Rectal smooth muscle tissue (tissue), 1 donor: ENCODE measurements around the gene ZEB2.
A peak's percentile ranks its signal among the peaks of the same experiment; 100 is the strongest.

Experiments used
- H3K27ac ChIP-seq: one replicate; pipeline ENCODE4 v1.7.0; 2013; ENCODE audit warnings: low read depth, low read length, inconsistent platforms
- H3K27me3 ChIP-seq: one replicate; pipeline ENCODE4 v1.7.0; 2013; ENCODE audit warnings: low read length; ENCODE audit not compliant: control insufficient read depth, insufficient read depth
- H3K36me3 ChIP-seq: one replicate; pipeline ENCODE4 v1.7.0; 2013; ENCODE audit warnings: low read length; ENCODE audit not compliant: control insufficient read depth, insufficient read depth
- H3K4me1 ChIP-seq: one replicate; pipeline ENCODE4 v1.7.0; 2013; ENCODE audit warnings: low read length; ENCODE audit not compliant: control insufficient read depth, insufficient read depth
- H3K4me3 ChIP-seq: one replicate; pipeline ENCODE4 v1.7.0; 2013; ENCODE audit warnings: low read length
- H3K9ac ChIP-seq: one replicate; pipeline ENCODE4 v1.7.0; 2013; ENCODE audit warnings: low read length

The ZEB2 gene

GRCh38 chr2:144519934-144520731 is at the start of gene ZEB2:
TSS of gene ZEB2 (minus strand) at chr2:144520119. CDS start at chr2:144517350, 2,769 bp downstream.
- peak within 1 kb of the TSS; percentile 84 for H3K27ac ChIP-seq
- peak within 1 kb of the TSS; percentile 67 for H3K4me3 ChIP-seq
- H3K36me3 ChIP-seq = no peaks in the 10 kb centered on the region
- peaks cover 4% of the 10 kb centered on the region for H3K27me3 ChIP-seq
- no peaks in the 10 kb centered on the region for H3K4me1 ChIP-seq
- H3K9ac ChIP-seq = peak within 1 kb of the TSS; percentile 51

GRCh38 chr2:144567745-144568144 is 47.8 kb upstream of the ZEB2 start:
- no peak overlapping the region for H3K9ac ChIP-seq
- H3K4me1 ChIP-seq = no peaks in the 10 kb centered on the region
- no peak overlapping the region for H3K4me3 ChIP-seq
- no peaks in the 10 kb centered on the region for H3K27me3 ChIP-seq
- H3K36me3 ChIP-seq = no peaks in the 10 kb centered on the region
- H3K27ac ChIP-seq = no peak overlapping the region

GRCh38 chr2:144566448-144566847 is 46.5 kb upstream of the ZEB2 start:
- Histone ChIP-seq H3K4me3 (no peak overlapping the region), H3K36me3 (no peaks in the 10 kb centered on the region), H3K9ac (no peak overlapping the region), H3K27me3 (no peaks in the 10 kb centered on the region), H3K27ac (no peak overlapping the region), H3K4me1 (no peaks in the 10 kb centered on the region)

- H3K9ac ChIP-seq = no peak overlapping the region
- H3K27ac ChIP-seq = no peak overlapping the region
- no peak overlapping the region for H3K4me3 ChIP-seq
- H3K36me3 ChIP-seq = no peaks in the 10 kb centered on the region
- H3K27me3 ChIP-seq = no peaks in the 10 kb centered on the region
- no peaks in the 10 kb centered on the region for H3K4me1 ChIP-seq
These were observed 40.3 kb upstream of the ZEB2 start for GRCh38 chr2:144560251-144560650.

- Histone ChIP-seq H3K4me1 (no peaks in the 10 kb centered on the region), H3K27ac (no peak overlapping the region), H3K27me3 (no peaks in the 10 kb centered on the region), H3K4me3 (no peak overlapping the region), H3K36me3 (no peaks in the 10 kb centered on the region), H3K9ac (no peak overlapping the region)
These were observed 39.8 kb upstream of the ZEB2 start for GRCh38 chr2:144559681-144560080.

- no peak overlapping the region for H3K4me3 ChIP-seq
These were observed 39.3 kb upstream of the ZEB2 start for GRCh38 chr2:144559242-144559641.

GRCh38 chr2:144554492-144555210 is 34.7 kb upstream of the ZEB2 start:
- H3K9ac ChIP-seq = no peak overlapping the region
- H3K4me1 ChIP-seq = no peaks in the 10 kb centered on the region
- no peaks in the 10 kb centered on the region for H3K27me3 ChIP-seq

More at GRCh38 chr2:144559242-144559641, 39.3 kb upstream of the ZEB2 start:
- H3K4me1 ChIP-seq = no peaks in the 10 kb centered on the region
- no peak overlapping the region for H3K9ac ChIP-seq
- no peak overlapping the region for H3K27ac ChIP-seq
- H3K27me3 ChIP-seq = no peaks in the 10 kb centered on the region
- H3K36me3 ChIP-seq = no peaks in the 10 kb centered on the region

GRCh38 chr2:144553379-144553778 is 33.5 kb upstream of the ZEB2 start:
- no peaks in the 10 kb centered on the region for H3K4me1 ChIP-seq
- H3K27me3 ChIP-seq = no peaks in the 10 kb centered on the region
- no peak overlapping the region for H3K27ac ChIP-seq
- no peaks in the 10 kb centered on the region for H3K36me3 ChIP-seq
- no peak overlapping the region for H3K4me3 ChIP-seq
- H3K9ac ChIP-seq = no peak overlapping the region

More at GRCh38 chr2:144554492-144555210, 34.7 kb upstream of the ZEB2 start:
- Histone ChIP-seq H3K36me3 (no peaks in the 10 kb centered on the region), H3K27ac (no peak overlapping the region), H3K4me3 (no peak overlapping the region)

GRCh38 chr2:144552821-144553220 is 32.9 kb upstream of the ZEB2 start:
- no peaks in the 10 kb centered on the region for H3K27me3 ChIP-seq
- H3K4me3 ChIP-seq = no peak overlapping the region
- H3K27ac ChIP-seq = no peak overlapping the region
- no peaks in the 10 kb centered on the region for H3K36me3 ChIP-seq
- H3K4me1 ChIP-seq = no peaks in the 10 kb centered on the region
- no peak overlapping the region for H3K9ac ChIP-seq

- H3K4me1 ChIP-seq = no peaks in the 10 kb centered on the region
- H3K9ac ChIP-seq = no peak overlapping the region
- H3K27me3 ChIP-seq = no peaks in the 10 kb centered on the region
- no peak overlapping the region for H3K27ac ChIP-seq
- H3K36me3 ChIP-seq = no peaks in the 10 kb centered on the region
- no peak overlapping the region for H3K4me3 ChIP-seq
These were observed 31.0 kb upstream of the ZEB2 start for GRCh38 chr2:144550911-144551310.

- no peaks in the 10 kb centered on the region for H3K4me1 ChIP-seq
- H3K27me3 ChIP-seq = no peaks in the 10 kb centered on the region
- no peaks in the 10 kb centered on the region for H3K36me3 ChIP-seq
- no peak overlapping the region for H3K9ac ChIP-seq
- no peak overlapping the region for H3K4me3 ChIP-seq
- no peak overlapping the region for H3K27ac ChIP-seq
These were observed 30.2 kb upstream of the ZEB2 start for GRCh38 chr2:144550084-144550483.

GRCh38 chr2:144548532-144549191 is 28.7 kb upstream of the ZEB2 start:
- no peaks in the 10 kb centered on the region for H3K36me3 ChIP-seq
- H3K27ac ChIP-seq = no peak overlapping the region
- no peak overlapping the region for H3K9ac ChIP-seq
- no peaks in the 10 kb centered on the region for H3K4me1 ChIP-seq
- no peak overlapping the region for H3K4me3 ChIP-seq
- H3K27me3 ChIP-seq = no peaks in the 10 kb centered on the region
